Measurements from ENCODE around the gene CCL17.
"Not testable (repeated sequence)": the region's sequence is repeated elsewhere in the genome, so short reads cannot be mapped to it uniquely, and the experiment has no call there.

CCL17 gene

GRCh38 chr16:57403965-57404817, at the start of gene CCL17:
TSS of gene CCL17 (plus strand) at chr16:57404767. CDS start at chr16:57413933, 9,166 bp downstream.
- DNase-seq = no peak

GRCh38 chr16:57355898-57356414, 48.6 kb upstream of the CCL17 start:
- no peak for DNase-seq

GRCh38 chr16:57356547-57356946, 48.0 kb upstream of the CCL17 start:
- no peak for DNase-seq

DNA sequence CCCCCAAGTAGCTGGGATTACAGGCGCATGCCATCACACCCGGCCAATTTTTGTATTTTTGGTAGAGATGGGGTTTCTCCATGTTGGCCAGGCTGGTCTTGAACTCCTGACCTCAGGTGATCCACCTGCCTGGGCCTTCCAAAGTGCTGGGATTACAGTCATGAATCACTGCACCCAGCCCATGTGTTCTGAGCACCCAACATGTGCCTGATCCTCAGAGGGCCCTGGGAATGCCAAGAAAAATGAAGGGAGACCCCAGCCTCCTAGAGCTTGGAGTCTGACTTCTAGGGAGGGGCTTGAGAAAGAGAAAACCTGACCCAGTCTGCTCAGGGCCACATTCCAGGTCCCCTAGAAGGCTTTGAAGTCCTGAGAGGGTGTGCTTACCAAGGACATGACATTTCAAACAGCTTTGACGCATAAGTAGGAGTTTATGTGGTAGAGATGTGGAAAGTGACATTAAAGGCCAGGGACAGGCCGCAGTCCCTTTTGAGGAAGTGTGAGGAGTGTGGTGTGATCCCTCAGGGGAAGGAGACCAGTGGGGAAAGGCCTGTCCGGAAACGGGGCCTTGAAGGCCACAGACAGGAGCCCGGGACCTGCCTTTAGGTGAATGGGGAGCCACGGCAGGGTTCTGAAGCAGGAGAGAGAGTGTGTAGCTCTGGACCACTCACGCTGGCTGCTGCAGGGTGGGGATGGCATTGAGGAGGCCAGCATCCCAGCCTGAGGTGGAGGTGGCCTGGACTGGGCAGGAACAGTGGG, 47.1 kb upstream of the CCL17 start:
- DNase-seq = no peak

DNA sequence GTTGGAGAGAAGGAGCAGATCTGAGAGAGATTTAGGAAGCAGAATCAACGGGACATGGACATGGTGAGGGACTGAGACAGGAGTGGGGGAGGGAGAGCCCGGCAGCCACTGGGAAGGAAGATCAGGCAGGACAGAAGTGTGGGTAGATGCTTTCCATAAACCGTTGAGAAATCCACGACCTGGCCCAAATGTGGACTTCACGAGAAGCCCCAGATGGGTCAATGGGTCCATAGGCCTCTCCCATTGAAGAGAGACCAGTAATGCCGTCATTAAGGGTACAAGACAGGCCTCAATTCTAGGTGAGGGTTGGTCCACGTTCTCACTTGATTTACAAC, 46.5 kb upstream of the CCL17 start:
- no peak for DNase-seq

DNA sequence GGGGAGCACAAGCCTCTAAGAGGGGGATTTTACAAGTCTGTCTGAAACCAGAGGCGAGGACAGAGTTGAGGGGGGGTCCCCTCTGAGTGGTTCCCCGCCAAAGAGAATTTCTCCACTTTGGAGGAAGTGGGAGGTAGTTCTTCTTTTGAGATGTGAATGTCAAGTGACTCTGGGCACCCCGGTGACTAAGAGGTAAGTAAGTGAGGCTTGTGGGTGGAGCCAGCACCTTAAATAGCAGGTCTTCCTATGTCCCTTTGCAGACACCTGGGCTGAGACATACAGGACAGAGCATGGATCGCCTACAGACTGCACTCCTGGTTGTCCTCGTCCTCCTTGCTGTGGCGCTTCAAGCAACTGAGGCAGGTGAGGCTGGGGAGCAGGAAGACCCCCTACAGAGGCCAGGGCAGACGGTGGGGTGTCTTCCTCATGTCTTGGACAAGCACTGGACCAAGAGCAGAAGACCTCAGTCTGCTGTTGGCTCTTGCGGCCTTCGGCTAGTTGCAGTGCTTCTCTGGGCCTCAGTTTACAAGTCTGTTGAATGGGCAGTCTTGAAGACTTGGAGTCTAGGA, 46.0 kb upstream of the CCL17 start, which contains the start of gene CCL22:
Gene CCL22, plus strand, starts transcription at position 257 of the 569 bp plus-strand sequence. Its CDS starts 34 bp downstream, at position 291.
- DNase-seq = no peak

DNA sequence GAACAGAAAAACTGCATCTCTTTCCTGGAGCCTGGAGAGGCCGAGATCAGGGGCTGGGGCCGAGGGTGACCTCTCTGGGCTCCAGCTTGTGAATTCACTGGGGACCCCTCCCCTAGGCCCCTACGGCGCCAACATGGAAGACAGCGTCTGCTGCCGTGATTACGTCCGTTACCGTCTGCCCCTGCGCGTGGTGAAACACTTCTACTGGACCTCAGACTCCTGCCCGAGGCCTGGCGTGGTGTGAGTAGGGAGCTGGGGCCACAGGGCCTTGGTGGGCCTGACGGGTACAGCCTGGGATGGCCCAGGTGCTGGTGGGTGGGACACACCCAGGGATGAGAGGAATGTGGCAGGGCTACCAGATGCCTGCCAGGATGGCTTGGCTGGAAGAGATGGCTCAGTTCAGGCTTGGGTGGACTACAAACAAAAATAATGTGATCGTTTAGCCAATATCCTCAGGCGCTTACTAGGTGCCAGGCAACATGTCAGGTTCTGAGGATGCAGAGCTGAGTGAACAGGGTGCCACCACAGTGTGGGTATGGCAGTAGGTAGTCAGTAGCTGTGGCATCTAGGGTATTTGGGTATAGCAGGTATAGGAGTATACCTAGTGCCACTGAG, 44.1 kb upstream of the CCL17 start:
- no peak for DNase-seq

GRCh38 chr16:57361404-57361803, 43.2 kb upstream of the CCL17 start:
- DNase-seq = no peak

DNA sequence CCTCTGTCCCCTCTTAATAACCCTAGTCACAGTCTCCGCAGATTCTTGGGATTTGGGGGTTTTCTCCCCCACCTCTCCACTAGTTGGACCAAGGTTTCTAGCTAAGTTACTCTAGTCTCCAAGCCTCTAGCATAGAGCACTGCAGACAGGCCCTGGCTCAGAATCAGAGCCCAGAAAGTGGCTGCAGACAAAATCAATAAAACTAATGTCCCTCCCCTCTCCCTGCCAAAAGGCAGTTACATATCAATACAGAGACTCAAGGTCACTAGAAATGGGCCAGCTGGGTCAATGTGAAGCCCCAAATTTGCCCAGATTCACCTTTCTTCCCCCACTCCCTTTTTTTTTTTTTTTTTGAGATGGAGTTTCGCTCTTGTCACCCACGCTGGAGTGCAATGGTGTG, 40.4 kb upstream of the CCL17 start:
- no peak for DNase-seq

DNA sequence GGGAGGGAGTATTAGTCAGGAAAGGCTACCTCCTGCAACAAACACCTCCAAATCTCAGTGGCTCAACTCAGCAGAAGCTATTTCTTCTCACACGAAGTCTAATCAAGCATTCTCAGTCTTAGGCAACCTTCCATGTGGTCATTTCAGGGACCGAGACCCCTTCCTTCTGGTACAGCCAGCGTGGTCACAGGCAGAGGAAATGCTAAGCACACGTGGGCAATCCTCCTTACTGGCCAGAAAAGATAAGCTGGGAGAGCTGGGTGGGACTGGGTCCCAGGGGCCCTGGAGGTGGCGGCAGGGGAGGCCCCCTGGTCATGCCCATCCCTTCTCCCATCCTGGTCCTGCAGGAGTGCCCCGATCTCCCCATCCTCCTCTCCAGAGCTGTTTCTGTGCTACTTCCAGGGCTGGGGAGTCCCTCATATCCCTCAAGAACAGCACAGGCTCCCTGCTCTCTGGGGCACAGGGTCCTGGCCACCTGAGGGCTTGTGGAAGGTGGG, 38.0 kb upstream of the CCL17 start:
- DNase-seq = no peak

GRCh38 chr16:57367116-57367752, 37.3 kb upstream of the CCL17 start:
- no peak for DNase-seq

DNA sequence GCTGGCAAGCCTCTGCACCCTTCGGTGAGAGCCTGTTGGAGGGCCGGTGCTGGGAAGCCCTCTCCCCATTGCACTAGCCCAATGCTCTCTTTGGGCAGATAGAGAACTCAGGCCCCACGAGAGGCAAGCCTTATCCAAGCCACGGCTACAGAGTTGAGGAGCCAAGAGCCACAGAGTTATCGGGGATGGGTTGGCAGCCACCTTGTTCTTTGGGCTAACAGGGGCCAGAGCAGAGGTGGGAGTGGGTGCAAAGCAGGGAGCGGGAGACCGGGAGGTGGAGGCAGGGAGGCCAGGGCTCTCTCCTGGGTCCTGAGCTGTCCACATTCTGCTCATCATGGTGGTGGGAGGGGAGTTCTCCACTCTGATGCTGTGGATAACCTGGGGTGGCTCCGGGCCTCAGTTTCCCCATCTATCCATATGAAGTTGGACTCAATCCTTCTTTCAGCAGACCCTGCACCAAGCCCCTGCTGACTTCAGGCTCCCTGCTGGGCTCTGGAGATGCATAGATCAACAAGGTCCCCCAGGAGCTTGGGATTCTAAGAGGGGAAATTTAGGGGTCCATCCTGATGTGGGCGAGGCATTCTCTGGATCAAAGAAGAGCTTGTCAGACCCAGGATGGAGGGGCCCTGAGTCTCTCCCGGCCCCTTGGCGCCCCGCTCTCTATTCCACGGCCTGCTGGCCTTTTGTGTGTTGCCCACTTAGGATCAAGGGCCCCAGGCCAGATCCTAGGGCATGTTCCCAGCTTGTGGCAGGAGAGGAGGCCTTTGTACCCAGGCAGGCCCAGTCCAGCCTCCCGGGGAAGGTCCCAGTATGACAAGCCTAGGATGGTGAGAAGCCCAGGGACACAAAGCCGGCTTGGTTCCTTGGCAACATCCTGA, 32.8 kb upstream of the CCL17 start:
- no peak for DNase-seq

DNA sequence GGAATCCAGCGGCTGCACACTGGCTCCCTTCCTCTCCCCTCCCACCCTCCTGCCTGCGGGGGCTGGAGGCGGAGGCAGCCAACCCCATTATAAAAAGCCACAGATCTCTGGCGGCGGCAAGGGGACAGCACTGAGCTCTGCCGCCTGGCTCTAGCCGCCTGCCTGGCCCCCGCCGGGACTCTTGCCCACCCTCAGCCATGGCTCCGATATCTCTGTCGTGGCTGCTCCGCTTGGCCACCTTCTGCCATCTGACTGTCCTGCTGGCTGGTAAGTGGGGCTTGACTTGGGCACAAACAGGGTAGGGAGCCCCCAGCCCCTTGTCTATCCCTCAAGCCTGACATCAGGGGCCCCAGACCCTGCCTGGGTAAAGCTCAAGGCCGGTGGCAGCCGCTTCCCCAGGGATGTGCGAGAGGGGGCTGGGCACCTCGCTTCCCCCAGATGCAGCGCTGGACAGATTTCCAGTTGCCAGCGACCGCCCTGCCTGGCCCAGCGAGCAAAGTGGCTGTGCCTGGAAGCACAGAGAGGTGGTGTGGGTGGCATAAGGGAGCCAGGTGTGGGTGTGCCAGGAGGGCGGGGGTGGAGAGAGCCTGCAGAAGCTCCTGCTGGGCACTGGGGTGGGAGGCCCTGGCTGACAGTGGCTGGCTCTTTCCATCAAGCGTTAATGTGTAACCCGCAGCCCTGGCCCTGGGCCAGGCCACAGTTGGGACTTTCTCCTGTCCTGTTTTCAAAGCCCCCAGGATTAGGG, 32.0 kb upstream of the CCL17 start, which contains the start of gene CX3CL1:
Gene CX3CL1, plus strand, starts transcription at position 119 of the 745 bp plus-strand sequence. Its CDS starts 79 bp downstream, at position 198.
- DNase-seq = no peak

- no peak for DNase-seq
Measured at GRCh38 chr16:57373117-57373947, 31.2 kb upstream of the CCL17 start.

- DNase-seq = no peak
Measured at GRCh38 chr16:57374067-57374534, 30.5 kb upstream of the CCL17 start.

GRCh38 chr16:57374925-57375465, 29.6 kb upstream of the CCL17 start:
- DNase-seq = not testable (repeated sequence)

DNA sequence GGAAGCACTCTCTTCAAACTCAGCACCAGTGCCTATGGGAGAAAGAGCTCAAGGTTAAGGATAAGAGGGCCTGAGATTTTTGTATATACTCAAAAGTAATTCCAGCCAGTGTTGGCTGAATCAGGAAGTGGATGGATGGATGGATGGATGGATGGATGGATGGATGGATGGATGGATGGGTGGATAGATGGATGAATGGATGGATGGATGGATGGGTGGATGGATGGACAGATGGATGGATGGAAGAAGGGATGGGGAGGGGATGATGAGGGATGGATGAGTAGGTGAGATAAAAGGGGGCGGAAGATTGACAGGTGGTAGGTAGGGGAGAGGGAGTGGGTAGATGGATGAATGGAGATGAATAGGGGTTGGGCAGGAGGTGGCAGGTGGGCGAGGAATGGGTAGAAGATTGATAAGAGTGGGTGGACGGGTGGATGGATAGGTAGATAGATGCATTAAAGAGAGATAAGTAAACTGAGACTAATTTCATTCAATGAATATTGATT, 28.2 kb upstream of the CCL17 start:
- no peak for DNase-seq

GRCh38 chr16:57377080-57377841, 27.3 kb upstream of the CCL17 start:
- no peak for DNase-seq
